ENCODE data around the gene BET1.

Gene BET1

DNA sequence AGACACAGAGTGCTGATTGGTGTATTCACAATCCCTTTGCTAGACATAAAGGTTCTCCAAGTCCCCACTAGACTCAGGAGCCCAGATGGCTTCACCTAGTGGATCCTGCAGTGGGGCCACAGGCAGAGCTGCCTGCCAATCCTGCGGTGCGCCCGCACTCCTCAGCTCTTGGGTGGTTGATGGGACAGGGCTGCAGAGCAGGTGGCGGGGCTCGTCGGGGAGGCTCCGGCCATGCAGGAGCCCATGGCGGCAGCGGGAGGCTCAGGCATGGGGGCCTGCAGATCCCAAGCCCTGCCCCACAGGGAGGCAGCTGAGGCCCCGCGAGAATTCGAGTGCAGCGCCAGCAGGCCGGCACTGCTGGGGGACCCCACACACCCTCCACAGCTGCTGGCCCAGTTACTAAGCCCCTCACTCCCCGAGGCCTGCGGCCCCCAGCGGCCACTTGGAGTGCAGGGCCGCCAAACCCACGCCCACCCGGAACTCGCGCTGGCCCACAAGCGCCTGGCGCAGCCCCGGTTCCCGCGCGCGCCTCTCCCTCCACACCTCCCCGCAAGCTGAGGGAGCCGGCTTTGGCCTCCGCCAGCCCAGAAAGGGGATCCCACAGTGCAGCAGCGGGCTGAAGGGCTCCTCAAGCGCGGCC lies 7.7 kb upstream of the BET1 start:
- DNase-seq (ENCODE audit: low spot score), result no peak

DNA sequence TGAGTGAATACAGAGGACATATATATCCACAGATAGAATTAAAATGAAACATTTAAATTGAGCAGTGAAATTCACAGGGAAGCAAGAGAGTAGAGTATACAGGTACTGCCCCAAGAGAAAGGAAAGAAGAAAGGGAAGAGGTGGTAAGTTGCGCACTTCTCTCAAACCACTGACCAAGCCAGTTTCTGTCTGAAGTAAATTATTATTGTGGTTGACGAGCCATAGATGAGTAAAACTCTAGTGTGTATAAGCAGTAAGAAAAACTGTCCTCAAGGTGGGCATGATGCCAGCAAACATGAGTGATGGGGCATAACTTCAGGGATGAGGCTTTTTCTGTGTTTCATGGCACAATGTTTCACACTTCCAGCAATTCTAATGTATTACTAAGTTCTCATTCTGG lies 4.4 kb upstream of the BET1 start:
- DNase-seq (ENCODE audit: low spot score), result no peak

DNA sequence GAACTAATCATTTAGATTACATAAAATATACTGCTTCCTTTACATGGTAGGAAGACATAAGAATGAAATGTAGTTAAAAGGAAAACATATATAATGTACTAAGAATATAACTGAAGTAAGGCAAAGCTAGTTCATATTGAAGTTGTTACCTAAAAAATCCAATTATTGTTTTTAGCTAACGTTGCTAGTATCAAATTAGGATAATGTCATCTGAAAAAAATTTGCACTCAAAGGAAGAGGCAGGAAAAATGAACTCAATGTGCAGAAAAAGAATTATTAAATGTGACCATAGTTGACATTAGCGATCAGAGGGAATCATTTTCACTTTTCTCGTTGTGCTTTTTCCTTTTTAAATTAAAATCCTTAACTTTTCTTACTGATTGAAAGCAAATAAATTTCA lies 1.6 kb upstream of the BET1 start:
- no peak for DNase-seq (ENCODE audit: low spot score)

DNA sequence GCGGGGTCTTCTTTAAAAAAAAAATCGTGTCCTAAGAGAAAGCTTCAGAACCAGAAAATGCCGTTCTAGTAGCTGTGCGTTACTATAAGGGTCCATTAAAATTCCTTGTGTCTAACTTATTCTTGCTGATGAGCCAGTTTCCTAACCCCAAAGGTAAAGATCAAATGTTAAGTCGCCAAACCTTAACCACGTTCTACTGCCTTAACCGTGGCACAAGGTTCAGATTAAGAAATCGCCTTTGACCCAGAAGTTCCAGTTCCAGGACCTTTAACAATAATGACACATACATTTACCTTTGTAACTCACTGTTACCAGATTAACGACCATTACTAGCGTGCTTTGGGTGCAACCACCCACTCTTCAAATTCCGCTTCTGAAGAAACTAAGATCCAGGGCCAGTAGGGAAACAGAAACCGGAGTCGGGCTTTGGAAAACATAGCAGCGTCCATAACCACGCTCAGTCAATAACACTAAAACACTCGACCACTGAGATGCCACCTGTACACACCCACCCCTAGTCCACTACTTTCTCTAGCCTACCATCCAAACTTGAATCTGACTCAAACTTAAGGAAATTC lies 620 bp downstream of the BET1 start:
- DNase-seq (ENCODE audit: low spot score), result no peak

DNA sequence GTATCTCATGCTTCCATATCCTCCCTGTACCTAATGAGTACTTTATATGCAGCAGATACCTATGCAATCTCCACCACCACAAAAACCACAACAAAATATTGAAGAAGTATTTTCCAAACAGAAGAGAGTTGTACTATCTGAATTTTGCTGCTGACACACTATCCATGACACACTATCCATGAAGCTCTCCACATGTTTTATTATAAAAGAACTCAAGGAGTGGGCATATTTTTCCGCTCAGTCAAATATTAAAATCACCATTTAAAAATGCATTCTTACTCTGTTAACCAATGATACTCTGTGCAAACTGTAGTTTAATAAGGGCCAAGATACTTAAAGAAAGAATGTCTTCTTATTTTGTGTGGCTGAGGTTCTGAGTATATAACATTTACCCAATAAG lies 2.8 kb downstream of the BET1 start:
- no peak for DNase-seq (ENCODE audit: low spot score)

DNA sequence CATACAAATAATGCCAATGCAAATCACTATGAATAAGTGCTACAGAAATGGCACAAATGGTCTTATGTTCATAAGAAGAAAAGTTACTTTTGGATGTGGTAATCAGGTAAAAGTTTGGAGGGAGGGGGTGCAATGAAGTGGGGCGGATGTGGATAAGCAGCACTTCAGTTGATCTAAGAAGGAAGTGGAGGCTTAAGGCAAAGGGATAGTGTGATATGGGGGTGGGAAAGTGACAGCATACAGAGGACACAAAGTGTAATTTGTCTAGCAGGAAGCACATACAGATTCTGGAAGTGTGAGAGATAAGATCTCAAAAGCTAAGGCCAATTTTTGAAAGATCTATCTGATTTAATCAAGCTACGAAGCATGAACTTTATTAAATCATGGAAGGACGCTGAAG lies 6.3 kb downstream of the BET1 start:
- DNase-seq (ENCODE audit: low spot score), result no peak

DNA sequence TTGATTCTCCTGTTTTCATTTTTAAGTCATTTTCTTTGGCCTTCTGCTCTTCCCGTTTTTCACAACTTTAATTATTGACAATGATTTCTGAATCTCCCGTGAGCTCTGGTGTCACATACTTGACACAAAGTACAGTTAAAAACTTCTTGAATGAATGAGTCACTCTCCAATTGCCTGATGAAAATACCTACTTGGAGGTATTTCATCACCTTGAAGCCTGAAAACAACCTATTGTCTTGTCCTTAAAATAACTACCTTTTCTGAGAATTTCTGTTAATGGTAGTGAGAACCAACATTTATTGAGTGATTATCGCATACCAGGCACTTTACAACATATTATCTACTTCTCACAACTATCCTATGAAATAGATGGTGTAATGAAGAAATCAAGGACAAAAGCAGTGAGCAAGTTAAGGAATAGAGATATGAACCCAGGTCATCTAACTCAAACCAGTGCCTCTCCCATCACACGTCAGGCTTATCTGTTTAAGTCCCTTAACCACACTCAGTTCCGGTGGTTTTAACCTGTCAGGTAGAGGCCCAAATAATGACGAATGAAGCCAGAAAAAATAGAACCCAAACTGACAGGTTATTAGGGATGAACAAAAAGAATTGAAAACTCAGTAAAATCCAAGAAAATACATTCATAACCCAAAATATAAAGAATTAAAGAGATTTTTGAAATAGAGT lies 11.6 kb downstream of the BET1 start:
- DNase-seq (ENCODE audit: low spot score), result no peak

DNA sequence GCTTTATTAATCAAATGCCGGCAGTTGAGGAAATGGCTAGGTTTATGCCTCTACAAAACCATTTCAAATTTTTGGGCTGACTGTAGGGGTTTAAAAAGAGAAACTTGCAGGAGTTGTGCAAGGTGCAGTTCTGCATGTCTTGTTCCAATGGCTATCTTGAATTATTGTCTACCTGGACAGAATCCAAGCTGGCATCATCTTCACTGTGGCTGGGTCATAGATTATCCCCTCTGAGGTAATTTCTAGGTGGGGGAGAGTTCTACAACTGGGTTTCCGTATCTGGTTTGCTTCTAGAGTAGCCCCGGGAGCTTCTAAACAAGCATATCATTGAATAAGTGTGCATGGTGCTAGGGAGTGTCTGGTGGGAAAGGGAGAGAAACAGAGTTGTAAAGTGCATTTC lies 16.9 kb downstream of the BET1 start:
- no peak for DNase-seq (ENCODE audit: low spot score)

DNA sequence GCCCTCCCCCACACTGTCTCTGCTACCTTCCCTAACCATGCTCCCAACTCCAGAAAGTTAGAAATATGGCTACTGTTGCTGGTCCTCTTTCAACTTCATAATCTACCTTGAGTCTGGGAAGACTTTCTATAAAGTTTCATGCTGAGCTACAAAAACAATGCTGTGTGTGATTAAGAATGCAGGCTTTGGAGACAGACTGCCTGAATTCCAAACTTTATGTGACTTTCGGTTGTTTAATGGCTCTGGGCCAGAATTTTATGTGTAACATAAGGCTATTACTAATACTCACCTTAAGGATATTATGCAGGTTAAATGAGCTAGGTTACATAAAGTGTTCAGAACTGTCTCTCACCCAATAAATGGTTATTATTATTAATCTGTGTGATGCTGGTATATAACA lies 19.1 kb downstream of the BET1 start:
- DNase-seq (ENCODE audit: low spot score), result no peak

DNA sequence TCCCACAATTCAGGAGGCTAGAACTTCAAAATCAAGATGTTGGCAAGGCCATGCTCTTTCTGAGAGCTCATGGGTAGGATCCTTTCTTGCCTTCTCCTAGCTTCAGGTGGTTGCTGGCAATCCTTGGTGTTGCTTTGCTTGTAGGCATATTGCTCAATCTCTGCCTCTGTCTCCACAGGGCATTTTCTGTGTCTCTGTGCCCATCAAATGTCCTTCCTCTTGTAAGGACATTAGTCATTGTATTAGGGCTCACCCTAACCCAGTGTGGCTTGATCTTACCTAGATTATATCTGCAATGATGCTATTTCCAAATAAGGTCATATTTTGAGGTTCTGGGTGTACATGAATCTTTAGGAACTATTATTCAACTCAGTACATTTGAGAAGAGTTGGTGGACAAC lies 20.1 kb downstream of the BET1 start:
- no peak for DNase-seq (ENCODE audit: low spot score)

DNA sequence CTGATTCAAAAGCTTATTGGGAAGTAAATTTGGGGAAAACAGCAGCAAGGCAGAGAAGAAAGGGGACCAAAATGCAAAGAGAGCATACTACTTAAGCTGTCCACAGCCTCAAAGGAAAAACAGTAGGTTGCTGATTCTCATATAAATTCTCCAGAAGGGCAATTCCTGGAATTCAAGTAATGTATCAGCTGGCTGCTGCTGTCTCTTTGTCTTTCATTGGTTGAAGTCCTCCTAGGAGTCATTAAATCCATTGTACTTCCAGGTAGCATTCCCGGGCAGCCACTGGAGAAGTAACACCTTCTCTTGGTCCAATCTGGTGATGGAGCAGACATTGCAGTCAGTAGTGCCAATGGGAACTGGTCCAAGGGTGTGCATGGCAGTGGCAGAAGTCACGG lies 22.7 kb downstream of the BET1 start:
- DNase-seq (ENCODE audit: low spot score), result no peak

DNA sequence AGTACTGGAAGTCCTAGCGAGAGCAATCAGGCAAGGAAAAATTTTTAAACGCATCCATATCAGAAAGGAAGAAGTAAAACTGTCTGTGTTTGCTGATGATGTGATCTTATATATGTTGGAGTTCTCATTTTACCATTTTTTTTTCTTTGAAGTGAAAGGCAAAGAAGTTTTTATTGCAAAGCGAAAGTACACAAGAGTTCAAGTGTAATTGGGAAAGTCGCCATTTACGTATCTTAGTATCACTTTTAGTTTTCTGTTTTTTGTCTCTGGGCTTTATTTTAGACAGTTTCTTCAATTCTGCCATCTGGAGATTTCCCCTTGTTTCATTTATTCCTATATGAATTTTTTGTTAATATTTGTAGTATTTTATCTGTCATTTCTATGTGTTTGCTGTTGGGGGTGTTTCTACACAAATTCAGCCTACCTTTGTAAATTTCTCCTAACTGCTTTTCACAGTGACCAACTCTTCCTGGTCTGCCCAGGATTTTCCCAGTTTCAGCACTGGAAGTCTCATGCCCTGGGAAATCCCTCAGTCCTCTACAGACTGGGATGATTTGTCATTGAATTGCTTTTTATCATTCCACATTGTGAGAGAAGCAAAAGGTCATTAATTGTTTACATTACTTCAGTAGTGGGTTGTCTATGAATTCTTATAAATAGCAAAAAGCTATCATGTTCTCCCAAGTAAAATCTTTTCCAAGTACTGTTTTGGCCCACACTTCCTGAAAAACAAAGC lies 23.2 kb downstream of the BET1 start:
- DNase-seq (ENCODE audit: low spot score), result no peak

DNA sequence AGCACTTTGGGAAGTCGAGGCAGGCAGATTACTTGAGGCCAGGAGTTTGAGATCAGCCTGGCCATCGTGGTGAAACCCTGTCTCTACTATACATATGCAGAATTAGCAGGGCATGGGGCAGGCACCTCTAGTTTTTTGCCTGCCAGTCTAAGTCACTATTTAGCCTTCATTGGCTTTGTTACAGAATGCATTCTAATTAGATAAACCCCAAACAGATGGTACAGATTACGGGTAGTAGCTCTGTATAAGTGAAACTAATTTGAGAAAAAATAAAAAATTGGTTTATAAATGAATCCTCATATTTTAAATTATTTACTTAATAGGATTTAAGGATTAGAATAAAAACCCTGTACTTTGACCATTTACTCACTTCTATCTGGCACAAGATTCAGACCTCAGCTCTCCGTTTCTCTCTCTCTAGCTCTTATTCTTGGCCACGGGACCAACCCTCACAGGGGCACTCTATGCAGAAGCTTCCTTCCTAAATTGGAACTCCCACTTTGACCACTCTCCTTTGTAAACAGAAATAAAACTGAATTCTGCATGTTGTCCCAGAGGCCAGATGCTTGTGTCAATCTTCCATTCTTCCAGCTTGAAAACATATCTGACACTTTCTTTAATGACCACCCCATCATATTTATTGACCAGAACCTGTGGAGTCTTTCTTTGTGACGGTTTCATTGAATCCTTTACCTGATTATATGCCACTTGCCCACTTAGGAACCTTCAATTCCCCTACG lies 26.8 kb downstream of the BET1 start:
- DNase-seq (ENCODE audit: low spot score), result no peak

DNA sequence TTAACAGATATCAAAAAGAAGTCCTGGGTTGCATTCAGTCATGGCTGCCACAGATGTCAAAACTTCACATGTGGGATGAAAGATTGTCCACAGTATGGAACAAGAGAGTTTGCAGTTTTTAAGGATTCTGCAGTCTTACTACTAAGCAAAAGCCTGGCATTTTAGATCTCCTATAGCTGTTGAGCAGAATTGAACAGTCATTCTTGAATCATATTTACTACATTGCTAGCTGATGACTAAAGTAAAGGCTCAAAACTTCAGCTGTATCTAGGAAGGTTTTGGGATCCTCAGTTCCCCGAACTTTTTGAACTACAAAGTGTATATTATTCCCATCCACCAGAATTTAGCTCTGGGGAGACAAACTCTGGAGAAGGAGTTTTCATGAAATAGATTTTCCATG lies 31.0 kb downstream of the BET1 start:
- no peak for DNase-seq (ENCODE audit: low spot score)

DNA sequence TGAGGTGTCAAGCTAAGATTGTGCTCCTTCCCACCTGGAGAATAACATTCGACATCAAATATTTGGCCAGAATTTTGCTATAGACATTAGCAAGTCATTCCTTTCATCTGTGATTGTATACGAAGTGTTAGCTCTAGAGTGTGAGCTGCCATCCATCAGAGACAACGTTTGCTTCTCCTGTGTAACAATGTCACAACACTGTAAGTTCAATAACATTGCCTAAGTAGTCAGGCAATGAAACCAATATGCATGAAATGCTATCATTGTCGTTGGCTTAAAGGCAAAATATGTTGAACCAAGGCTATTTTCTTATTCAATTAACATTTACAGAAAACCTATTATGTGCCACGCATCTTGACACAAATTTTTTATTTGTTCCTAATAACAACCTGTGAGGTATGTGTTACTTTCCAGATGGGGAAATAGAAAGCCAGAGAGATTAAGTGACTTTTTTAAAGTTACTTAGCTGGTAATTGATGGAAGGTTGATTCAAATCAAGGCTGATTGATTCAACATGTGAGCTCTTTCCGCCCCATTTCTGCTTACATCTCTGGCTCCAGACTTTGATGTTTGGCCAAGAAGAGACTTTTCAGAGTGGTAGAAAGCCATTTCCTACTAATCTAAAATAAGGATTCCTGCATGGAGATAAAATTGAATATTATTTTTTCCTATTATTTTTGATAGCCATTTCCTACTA lies 32.0 kb downstream of the BET1 start:
- DNase-seq (ENCODE audit: low spot score), result no peak

DNA sequence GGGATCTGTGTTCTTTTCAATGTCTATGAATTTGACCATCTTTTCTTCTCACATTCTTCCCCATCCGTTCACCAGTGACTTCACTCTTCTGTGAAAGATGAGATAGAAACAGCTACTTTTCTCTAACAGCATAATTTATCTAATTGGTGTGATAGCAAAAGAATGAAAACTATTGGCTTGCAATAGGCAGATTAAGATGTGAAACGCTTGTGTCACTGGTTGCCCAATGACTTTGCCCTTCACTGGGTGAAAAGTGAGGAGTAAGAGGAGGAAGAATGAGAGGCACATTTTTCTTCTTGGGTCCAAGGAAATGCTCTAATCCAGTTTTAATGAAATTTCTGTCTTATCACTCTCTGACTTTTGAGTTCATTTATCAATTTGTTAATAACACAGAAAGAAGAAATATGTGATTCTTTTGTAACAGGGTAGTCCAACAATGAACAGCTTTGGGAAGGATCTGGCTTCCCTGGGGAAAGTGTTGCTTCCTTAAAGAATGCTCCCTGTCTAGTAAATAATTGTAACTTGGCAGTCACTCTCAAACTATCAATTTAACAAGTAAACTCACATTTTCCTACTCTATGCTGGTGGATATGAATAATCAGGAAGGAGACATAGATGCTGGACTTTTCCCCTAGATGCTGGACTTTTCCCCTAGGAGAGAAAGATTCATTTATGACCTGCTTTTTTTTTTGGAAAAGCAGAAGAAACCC lies 35.1 kb downstream of the BET1 start:
- DNase-seq (ENCODE audit: low spot score), result no peak

DNA sequence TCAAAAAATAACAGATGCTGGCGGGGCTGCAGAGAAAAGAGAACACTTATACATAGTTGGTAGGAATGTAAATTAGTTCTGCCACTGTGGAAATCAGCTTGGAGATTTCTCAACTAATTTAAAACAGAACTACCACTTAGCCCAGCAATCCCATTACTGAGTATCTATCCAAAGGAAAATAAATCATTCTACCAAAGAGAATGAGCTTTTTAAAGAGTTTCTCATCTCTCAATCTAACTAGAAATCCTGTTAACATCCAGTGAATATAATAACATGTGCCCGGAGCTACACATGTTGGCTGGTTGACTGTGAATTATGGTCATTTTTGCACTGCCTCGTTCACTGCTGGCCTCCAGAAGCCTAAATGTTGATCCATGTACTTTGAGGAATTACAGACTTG lies 39.3 kb downstream of the BET1 start:
- DNase-seq (ENCODE audit: low spot score), result no peak

DNA sequence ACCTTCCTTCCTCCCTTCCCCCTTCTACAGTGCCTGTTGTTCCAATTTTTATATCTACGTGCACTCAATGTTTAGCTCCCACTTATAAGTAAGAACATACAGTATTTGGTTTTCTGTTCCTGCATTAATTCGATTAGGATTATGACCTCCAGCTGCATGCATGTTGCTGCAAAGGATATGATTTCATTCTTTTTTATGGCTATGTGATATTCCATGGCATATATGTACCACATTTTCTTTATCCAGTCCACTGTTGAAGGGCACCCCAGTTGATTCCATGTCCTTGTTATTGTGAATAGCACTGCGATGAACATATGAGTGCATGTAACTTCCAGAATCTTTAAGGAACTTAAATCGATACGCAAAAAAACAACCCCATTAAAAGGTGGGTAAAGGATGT lies 39.9 kb downstream of the BET1 start:
- no peak for DNase-seq (ENCODE audit: low spot score)

DNA sequence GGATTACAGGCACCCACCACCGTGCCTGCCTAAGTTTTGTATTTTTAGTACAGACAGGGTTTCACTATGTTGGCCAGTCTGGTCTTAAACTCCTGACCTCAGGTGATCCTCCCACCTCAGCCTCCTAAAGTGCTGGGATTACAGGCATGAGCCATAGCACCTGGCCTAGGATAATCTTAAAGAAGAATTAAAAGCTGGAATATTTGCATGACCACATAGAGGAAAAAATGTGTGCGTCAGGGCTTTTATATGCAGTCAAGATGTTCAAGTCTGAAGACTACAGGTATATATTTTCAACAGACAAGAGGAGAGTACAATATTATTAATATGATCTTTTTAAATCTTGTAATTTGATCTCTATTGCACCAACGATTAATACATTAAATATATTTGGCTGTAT lies 43.2 kb downstream of the BET1 start:
- DNase-seq (ENCODE audit: low spot score), result no peak

DNA sequence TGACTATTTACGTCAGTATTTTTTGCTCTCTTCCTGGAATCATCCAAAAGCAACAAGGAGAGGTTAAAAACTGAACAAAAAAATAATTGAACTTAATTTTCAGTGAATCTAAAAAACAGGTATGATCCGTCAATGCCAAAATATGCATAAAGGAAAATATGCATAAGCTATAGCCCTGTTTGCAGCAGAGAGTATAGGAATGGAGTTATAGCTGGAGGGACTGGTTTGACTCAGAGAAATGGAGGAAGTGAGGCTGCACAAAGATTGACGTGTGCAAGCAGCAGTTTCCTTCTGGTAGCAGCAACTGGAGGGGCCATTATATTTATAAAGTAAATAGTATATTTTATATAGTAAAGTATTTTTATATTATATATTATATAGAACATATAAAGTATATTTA lies 45.5 kb downstream of the BET1 start:
- DNase-seq (ENCODE audit: low spot score), result no peak

DNA sequence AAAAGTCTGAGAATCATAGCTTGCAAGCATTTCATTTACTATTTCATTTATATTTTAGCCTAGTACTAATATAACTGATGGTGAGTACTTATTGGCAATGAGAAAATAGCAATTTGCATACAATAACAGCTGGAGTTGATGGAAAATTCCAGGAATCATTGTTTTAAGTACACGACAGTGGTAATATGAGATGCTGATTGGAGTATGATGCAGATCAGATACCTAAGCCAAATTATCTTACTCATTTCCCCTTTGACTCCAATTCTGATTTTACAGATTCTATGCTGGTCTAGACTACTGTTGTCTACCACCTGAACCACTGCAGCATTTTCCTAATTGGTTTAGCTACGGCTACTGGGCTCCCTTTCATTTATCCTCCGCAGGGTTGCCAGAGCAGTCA lies 45.9 kb downstream of the BET1 start:
- no peak for DNase-seq (ENCODE audit: low spot score)
